Karpas-422 (cell line): ENCODE data around the gene CD4. TPM values are rescaled to one million over a fixed set of nuclear protein-coding genes. Genes with fewer than 3 reads are reported as not detected.

Experiments used
- DNase-seq: peaks from one replicate; pipeline ENCODE4 v3.0.0-alpha.2; 2015
- H2AFZ ChIP-seq: fragments of 200-600 bp; sonication (generic); 2 replicates; pipeline ENCODE4 v1.6.1; 2014; ENCODE audit warnings: antibody characterized with exemption, low read length, mixed read lengths
- H3K27ac ChIP-seq: fragments of 200-600 bp; sonication (generic); 2 replicates; pipeline ENCODE4 v1.5.1; 2014; ENCODE audit warnings: mild to moderate bottlenecking, low read length, moderate library complexity
- H3K27me3 ChIP-seq: fragments of 200-600 bp; sonication (generic); 2 replicates; pipeline ENCODE4 v1.6.1; 2014; ENCODE audit warnings: low read length, mixed read lengths
- H3K36me3 ChIP-seq: fragments of 200-600 bp; sonication (generic); 2 replicates; pipeline ENCODE4 v1.6.1; 2014; ENCODE audit warnings: low read length, mixed read lengths; ENCODE audit not compliant: insufficient read depth
- H3K4me1 ChIP-seq: fragments of 200-600 bp; sonication (generic); 2 replicates; pipeline ENCODE4 v1.6.1; 2014; ENCODE audit warnings: mild to moderate bottlenecking, low read length, mixed read lengths
- H3K4me2 ChIP-seq: fragments of 200-600 bp; sonication (generic); 2 replicates; pipeline ENCODE4 v1.6.1; 2014; ENCODE audit warnings: low read length, low read depth, mild to moderate bottlenecking; ENCODE audit not compliant: poor library complexity, severe bottlenecking
- H3K4me3 ChIP-seq: fragments of 200-600 bp; sonication (generic); 2 replicates; pipeline ENCODE4 v1.5.1; 2014; ENCODE audit warnings: mild to moderate bottlenecking, antibody characterized with exemption, low read length, mixed read lengths
- H3K79me2 ChIP-seq: fragments of 200-600 bp; sonication (generic); 2 replicates; pipeline ENCODE4 v1.6.1; 2014; ENCODE audit warnings: mild to moderate bottlenecking, low read length, mixed read lengths
- H3K9ac ChIP-seq: fragments of 200-600 bp; sonication (generic); 2 replicates; pipeline ENCODE4 v1.6.0; 2014; ENCODE audit warnings: low read length
- H3K9me2 ChIP-seq: fragments of 200-600 bp; sonication (generic), shearing (Covaris generic); replicated peaks from 2 replicates; pipeline ENCODE4 v1.6.0; 2014; ENCODE audit warnings: mild to moderate bottlenecking, low read length, moderate library complexity; ENCODE audit not compliant: insufficient read depth
- H3K9me3 ChIP-seq: fragments of 300-700, 200-600 bp; sonication (generic); 2 replicates; pipeline ENCODE4 v1.6.1; 2014; ENCODE audit warnings: low read length, mixed read lengths
- H4K20me1 ChIP-seq: fragments of 200-600 bp; sonication (generic); 2 replicates; pipeline ENCODE4 v1.6.1; 2014; ENCODE audit warnings: mild to moderate bottlenecking, antibody characterized with exemption, low read length, low read depth; ENCODE audit not compliant: insufficient read depth
- total RNA-seq: library from RNA; depleted of rRNA; stranded (reverse); fragments of >200 nt; shearing (Covaris generic); gene quantifications from 2 replicates; pipeline ENCODE4 v1.2.3, GENCODE V29; 2014; ENCODE audit warnings: low replicate concordance

The CD4 gene
- total RNA-seq, 1 experiment from 2014 or later, result not detected

DNA sequence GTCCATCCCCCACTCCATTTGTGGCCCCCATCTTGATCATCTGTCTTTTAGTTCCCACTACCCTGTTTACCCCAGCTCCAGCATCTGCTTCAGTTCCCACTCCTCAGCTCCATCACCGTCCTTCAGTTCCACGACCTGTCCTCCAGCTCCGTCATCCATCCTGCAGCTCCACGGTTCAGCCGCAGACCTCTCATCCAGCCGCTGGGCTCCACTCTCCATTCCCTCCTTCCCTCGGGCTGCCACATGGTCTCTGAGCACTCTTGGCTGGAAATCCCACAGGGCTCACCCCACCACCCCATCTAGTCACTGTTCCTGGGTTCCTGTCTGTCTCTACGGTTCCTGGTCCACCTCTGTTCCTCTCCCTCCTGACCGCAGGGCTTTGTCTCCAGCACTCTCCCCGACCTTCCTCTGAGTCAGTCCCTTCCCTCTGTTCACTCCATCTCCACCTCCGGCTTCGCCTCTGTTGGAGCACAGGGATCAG, 35.6 kb downstream of the CD4 start:
- H3K36me3 ChIP-seq, result no peaks in the 10 kb centered on the region
- H3K27me3 ChIP-seq, result no peaks in the 10 kb centered on the region
- H2AFZ ChIP-seq, result no peak overlapping the region
- no peaks in the 10 kb centered on the region for H4K20me1 ChIP-seq
- no peaks in the 10 kb centered on the region for H3K79me2 ChIP-seq
- peaks cover 33% of the 10 kb centered on the region for H3K4me1 ChIP-seq
- no peak overlapping the region for H3K4me2 ChIP-seq
- no peaks in the 10 kb centered on the region for H3K9me3 ChIP-seq
- DNase-seq, result no peak
- no peaks in the 10 kb centered on the region for H3K9me2 ChIP-seq
- H3K9ac ChIP-seq, result no peak overlapping the region
- no peak overlapping the region for H3K27ac ChIP-seq
- H3K4me3 ChIP-seq, result no peak overlapping the region

DNA sequence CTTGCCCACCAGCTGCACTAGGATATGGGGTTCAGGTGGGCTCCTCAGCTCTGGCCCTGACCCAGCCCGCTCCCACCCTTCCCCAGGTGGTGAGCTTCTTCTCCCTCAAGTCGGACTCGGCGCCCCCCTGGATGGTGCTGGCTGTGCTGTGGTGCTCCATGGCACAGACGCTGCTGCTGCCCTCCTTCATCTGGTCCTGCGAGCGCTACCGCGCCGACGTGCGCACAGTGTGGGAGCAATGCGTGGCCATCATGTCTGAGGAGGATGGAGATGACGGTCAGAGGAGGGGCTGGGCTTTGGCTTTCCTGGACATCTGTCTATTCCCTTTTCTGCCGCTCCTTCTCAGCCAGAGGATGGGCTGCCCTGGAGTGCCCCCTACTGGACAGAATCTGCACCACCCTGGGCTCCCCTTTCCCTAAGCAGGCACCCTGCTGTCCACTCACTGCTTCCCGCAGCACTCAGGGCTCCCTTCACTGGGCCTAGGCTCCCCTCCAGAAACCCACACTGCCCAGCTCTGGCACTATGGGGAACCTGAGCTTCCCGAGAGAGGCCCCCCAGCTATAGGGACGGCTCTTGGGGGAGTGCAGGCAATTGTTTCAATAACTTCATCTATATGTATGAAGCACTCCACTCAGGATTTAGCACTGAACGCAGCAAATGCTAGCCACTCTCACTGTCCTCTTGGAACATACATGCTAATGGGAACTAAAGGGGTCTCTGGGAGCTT, 36.2 kb downstream of the CD4 start:
- peaks cover 38% of the 10 kb centered on the region for H3K4me1 ChIP-seq
- no peak overlapping the region for H3K4me3 ChIP-seq
- H3K9ac ChIP-seq, result no peak overlapping the region
- H3K27ac ChIP-seq, result no peak overlapping the region
- H3K79me2 ChIP-seq, result no peaks in the 10 kb centered on the region
- no peak overlapping the region for H3K4me2 ChIP-seq
- no peaks in the 10 kb centered on the region for H3K9me3 ChIP-seq
- H2AFZ ChIP-seq, result no peak overlapping the region
- no peaks in the 10 kb centered on the region for H3K27me3 ChIP-seq
- no peaks in the 10 kb centered on the region for H4K20me1 ChIP-seq
- no peaks in the 10 kb centered on the region for H3K9me2 ChIP-seq
- no peaks in the 10 kb centered on the region for H3K36me3 ChIP-seq
- DNase-seq, result peak; percentile 90

DNA sequence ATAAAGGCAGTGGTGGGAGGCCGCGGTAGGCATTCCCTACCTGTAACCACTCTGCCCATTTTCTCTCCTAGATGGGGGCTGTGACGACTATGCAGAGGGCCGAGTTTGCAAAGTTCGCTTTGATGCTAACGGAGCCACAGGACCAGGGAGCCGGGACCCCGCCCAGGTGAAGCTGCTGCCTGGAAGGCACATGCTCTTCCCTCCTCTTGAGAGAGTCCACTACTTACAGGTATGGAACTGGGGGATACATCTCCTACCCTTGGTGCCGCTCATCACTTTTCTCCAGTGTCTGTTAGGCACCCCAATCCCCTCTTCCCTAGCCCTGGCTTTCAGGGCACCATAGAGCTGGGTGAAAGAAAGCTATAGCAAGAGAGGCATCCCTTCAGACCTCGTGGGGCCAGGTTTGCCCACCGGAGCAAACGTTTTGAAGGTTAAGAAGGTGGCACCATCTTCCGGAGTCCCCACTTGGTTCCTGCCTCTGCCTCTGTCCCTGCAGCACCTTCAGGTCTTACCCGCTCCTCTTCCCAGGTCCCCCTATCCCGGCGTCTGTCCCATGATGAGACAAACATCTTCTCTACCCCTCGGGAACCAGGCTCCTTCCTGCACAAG, 36.9 kb downstream of the CD4 start:
- H4K20me1 ChIP-seq, result no peaks in the 10 kb centered on the region
- no peak overlapping the region for H2AFZ ChIP-seq
- H3K9me3 ChIP-seq, result no peaks in the 10 kb centered on the region
- H3K4me1 ChIP-seq, result peaks cover 33% of the 10 kb centered on the region
- H3K9ac ChIP-seq, result no peak overlapping the region
- no peak overlapping the region for H3K4me2 ChIP-seq
- H3K4me3 ChIP-seq, result no peak overlapping the region
- H3K27ac ChIP-seq, result no peak overlapping the region
- H3K9me2 ChIP-seq, result no peaks in the 10 kb centered on the region
- no peak for DNase-seq
- H3K79me2 ChIP-seq, result no peaks in the 10 kb centered on the region
- no peaks in the 10 kb centered on the region for H3K36me3 ChIP-seq
- no peaks in the 10 kb centered on the region for H3K27me3 ChIP-seq

DNA sequence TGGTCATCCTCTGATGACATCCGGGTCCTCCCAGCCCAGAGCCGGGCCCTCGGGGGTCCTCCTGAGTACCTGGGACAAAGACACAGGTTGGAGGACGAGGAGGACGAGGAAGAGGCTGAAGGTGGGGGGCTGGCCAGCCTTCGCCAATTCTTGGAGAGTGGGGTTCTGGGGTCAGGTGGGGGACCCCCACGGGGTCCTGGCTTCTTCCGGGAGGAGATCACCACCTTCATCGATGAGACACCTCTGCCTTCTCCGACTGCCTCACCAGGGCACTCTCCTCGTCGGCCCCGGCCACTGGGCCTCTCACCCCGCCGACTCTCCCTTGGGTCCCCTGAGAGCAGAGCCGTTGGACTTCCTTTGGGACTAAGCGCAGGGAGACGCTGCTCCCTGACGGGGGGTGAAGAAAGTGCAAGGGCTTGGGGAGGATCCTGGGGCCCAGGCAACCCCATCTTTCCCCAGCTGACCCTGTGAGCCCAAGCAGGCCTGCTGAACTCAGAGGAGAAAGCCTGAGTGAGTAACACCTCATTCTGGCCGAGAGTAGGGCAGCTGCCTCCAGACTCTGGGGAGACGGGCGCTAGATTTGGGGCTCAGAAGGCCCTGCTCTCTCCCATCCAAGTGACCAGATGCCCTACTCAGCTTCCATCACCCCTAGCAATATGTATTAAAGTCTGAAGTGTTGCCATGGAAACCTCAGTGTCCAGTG, 37.6 kb downstream of the CD4 start:
- no peaks in the 10 kb centered on the region for H3K9me3 ChIP-seq
- H3K27me3 ChIP-seq, result no peaks in the 10 kb centered on the region
- peaks cover 38% of the 10 kb centered on the region for H3K4me1 ChIP-seq
- H3K4me2 ChIP-seq, result no peak overlapping the region
- no peak overlapping the region for H3K4me3 ChIP-seq
- no peak overlapping the region for H3K27ac ChIP-seq
- no peaks in the 10 kb centered on the region for H3K36me3 ChIP-seq
- no peaks in the 10 kb centered on the region for H4K20me1 ChIP-seq
- peak overlapping the region; percentile 8 for H3K9ac ChIP-seq
- H3K79me2 ChIP-seq, result no peaks in the 10 kb centered on the region
- peak; percentile 44 for DNase-seq
- H3K9me2 ChIP-seq, result no peaks in the 10 kb centered on the region
- H2AFZ ChIP-seq, result no peak overlapping the region

DNA sequence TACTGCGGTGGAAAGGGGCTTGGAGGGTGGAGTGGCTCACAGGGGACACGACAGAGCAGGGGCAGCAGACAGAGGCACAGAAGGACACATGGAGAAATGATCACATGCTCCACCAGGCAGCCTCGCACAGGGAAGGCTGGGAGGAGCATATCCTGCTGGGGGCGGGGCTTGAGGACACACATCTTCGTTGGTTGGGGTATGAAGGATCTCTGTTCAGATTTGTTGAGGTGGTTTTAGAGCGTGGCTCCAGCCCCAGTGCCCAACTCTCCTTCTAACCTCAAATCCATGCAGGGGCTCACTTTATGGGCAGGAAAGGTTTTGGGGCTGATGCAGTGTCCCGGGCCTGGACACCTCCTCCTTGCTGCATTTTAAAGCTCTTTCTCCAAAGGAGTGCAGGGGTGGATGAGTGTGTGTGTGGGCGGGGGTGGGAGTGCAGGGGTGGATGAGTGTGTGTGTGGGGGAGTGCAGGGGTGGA, 38.1 kb downstream of the CD4 start:
- H3K4me3 ChIP-seq, result no peak overlapping the region
- no peaks in the 10 kb centered on the region for H3K9me3 ChIP-seq
- H3K27ac ChIP-seq, result no peak overlapping the region
- H3K9me2 ChIP-seq, result no peaks in the 10 kb centered on the region
- no peaks in the 10 kb centered on the region for H3K36me3 ChIP-seq
- H3K27me3 ChIP-seq, result no peaks in the 10 kb centered on the region
- peaks cover 43% of the 10 kb centered on the region for H3K4me1 ChIP-seq
- H3K9ac ChIP-seq, result peak overlapping the region; percentile 8
- peak; percentile 76 for DNase-seq
- H3K79me2 ChIP-seq, result no peaks in the 10 kb centered on the region
- no peak overlapping the region for H2AFZ ChIP-seq
- H4K20me1 ChIP-seq, result no peaks in the 10 kb centered on the region
- no peak overlapping the region for H3K4me2 ChIP-seq

DNA sequence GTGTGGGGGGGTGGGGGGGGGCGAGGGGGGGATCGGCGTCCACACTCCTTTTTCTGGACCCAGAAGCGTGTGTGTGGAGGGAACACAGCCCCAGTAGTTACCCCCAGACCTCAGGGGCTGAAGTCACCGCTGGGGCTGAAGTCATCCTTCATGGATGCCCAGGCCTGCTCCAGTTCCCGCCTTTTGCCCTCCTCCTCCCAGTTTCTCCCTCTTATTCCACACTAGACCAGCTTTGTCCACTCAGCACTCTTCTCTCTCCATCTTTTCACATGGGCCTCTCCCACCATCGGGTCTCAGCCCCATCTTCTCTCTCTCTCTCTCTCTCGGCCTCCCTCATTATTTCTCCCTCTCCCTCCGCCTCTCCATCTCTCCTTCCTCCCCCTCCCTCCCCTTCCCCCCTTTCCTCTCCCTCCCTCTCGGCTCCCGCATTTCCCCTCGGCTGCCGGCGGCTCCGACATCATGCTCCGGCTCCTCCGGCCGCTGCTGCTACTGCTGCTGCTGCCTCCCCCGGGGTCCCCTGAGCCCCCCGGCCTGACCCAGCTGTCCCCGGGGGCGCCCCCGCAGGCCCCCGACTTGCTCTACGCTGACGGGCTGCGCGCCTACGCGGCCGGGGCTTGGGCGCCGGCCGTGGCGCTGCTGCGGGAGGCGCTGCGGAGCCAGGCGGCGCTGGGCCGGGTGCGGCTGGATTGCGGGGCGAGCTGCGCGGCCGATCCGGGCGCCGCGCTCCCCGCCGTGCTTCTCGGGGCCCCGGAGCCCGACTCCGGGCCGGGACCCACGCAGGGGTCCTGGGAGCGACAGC, 38.9 kb downstream of the CD4 start, which contains the start of gene P3H3:
Gene P3H3 (plus strand): TSS at position 426 of the 799 bp plus-strand sequence. CDS start 34 bp downstream, at position 460.
- Histone ChIP-seq H3K9me3 (no peaks in the 10 kb centered on the region), H4K20me1 (no peaks in the 10 kb centered on the region), H3K27ac (no peak within 1 kb of the TSS), H3K9me2 (no peaks in the 10 kb centered on the region), H3K79me2 (no peaks in the 10 kb centered on the region), H3K4me3 (peak within 1 kb of the TSS; percentile 76), H3K36me3 (no peaks in the 10 kb centered on the region), H3K27me3 (no peaks in the 10 kb centered on the region), H2AFZ (peak within 1 kb of the TSS; percentile 99), H3K9ac (peak within 1 kb of the TSS; percentile 83), H3K4me1 (peaks cover 43% of the 10 kb centered on the region), H3K4me2 (peak within 1 kb of the TSS; percentile 93)
- DNase-seq, result no peak

DNA sequence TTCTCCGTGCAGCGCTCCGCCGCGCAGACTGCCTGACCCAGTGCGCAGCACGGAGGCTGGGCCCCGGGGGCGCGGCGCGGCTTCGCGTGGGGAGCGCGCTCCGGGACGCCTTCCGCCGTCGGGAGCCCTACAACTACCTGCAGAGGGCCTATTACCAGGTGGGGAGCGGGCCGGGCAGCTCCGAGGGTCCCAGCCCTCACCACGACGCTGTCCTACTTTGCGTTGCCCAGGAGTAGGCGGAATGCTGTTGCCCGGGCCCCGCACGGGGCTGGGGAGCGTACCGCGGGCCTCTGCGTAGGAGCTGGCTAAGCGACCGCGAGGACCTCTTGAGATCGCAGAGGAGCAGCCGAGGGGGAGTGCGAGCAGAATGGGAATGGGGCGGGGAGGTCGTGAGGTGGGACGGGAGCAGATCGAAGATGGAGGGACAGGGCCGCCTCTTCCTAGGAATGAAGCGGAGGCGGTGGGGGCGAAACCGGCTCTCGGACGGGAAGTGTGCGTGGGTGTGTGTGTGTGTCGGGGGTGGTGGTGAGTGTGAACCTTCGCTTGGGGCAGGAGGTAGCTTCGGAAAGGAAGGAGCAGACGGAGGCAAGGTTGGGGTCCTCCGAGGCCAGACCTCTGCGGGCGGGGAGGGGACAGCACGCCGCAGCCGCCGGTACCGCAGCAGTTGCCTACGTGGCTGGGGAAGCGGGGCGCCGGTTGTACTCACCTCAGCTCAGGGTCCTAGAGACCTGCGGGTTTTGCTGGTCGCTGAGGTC, 39.6 kb downstream of the CD4 start:
- Histone ChIP-seq H3K27ac (no peak overlapping the region), H3K9me3 (no peaks in the 10 kb centered on the region), H4K20me1 (no peaks in the 10 kb centered on the region), H3K9me2 (no peaks in the 10 kb centered on the region), H2AFZ (peak overlapping the region; percentile 99), H3K27me3 (no peaks in the 10 kb centered on the region), H3K4me3 (peak overlapping the region; percentile 76), H3K4me1 (peaks cover 43% of the 10 kb centered on the region), H3K79me2 (no peaks in the 10 kb centered on the region), H3K9ac (peak overlapping the region; percentile 83), H3K4me2 (peak overlapping the region; percentile 93), H3K36me3 (no peaks in the 10 kb centered on the region)
- peak; percentile 72 for DNase-seq
